HL-60/S4 (cell line): ENCODE data around the gene GRK3.

Source experiments
- in situ Hi-C: fragments of 300-500 bp; cut with MboI; formaldehyde crosslinking; loops from 2 replicates; pipeline ENCODE4 v1.14.3; 2022; ENCODE audit warnings: low sequenced_read_pairs

Gene GRK3

GRCh38 chr22:25695146-25695545, 130.7 kb downstream of the GRK3 start:
- in situ Hi-C loops: no loop called here

GRCh38 chr22:25696763-25697162, 132.3 kb downstream of the GRK3 start:
- in situ Hi-C loops: no loop called here

GRCh38 chr22:25697181-25697664, 132.7 kb downstream of the GRK3 start:
- in situ Hi-C loops: no loop called here

- in situ Hi-C loops: no loop called here
Measured at GRCh38 chr22:25697978-25698377, 133.5 kb downstream of the GRK3 start.

GRCh38 chr22:25698461-25698860, 134.0 kb downstream of the GRK3 start:
- in situ Hi-C loops: no loop called here

GRCh38 chr22:25698978-25699377, 134.5 kb downstream of the GRK3 start:
- in situ Hi-C loops: no loop called here

GRCh38 chr22:25701056-25701780, 136.7 kb downstream of the GRK3 start:
- in situ Hi-C loops: loop anchor here (10.0 kb wide), 1 partner anchor 236 kb away; no protein-coding TSS in a partner anchor

- in situ Hi-C loops: loop anchor here (10.0 kb wide), 1 partner anchor 237 kb away; no protein-coding TSS in a partner anchor
Measured at GRCh38 chr22:25702040-25702439, 137.6 kb downstream of the GRK3 start.

- in situ Hi-C loops: loop anchor here (10.0 kb wide), 1 partner anchor 238 kb away; no protein-coding TSS in a partner anchor
Measured at GRCh38 chr22:25702571-25703167, 138.2 kb downstream of the GRK3 start.

- in situ Hi-C loops: loop anchor here (10.0 kb wide), 1 partner anchor 240 kb away; no protein-coding TSS in a partner anchor
Measured at GRCh38 chr22:25704701-25705100, 140.2 kb downstream of the GRK3 start.

GRCh38 chr22:25706197-25706596, 141.7 kb downstream of the GRK3 start:
- in situ Hi-C loops: loop anchor here (10.0 kb wide), 1 partner anchor 241 kb away; no protein-coding TSS in a partner anchor

GRCh38 chr22:25708430-25708829, 144.0 kb downstream of the GRK3 start:
- in situ Hi-C loops: loop anchor here (10.0 kb wide), 1 partner anchor 244 kb away; no protein-coding TSS in a partner anchor

GRCh38 chr22:25709758-25710157, 145.3 kb downstream of the GRK3 start:
- in situ Hi-C loops: loop anchor here (10.0 kb wide), 1 partner anchor 245 kb away; no protein-coding TSS in a partner anchor

GRCh38 chr22:25710501-25710900, 146.0 kb downstream of the GRK3 start:
- in situ Hi-C loops: no loop called here

- in situ Hi-C loops: no loop called here
Measured at GRCh38 chr22:25711491-25711890, 147.0 kb downstream of the GRK3 start.

- in situ Hi-C loops: no loop called here
Measured at GRCh38 chr22:25712661-25713400, 148.4 kb downstream of the GRK3 start.

GRCh38 chr22:25714070-25714469, 149.6 kb downstream of the GRK3 start:
- in situ Hi-C loops: no loop called here

GRCh38 chr22:25714739-25715138, 150.3 kb downstream of the GRK3 start:
- in situ Hi-C loops: no loop called here

- in situ Hi-C loops: no loop called here
Measured at GRCh38 chr22:25716637-25717036, 152.2 kb downstream of the GRK3 start.

- in situ Hi-C loops: no loop called here
Measured at GRCh38 chr22:25718135-25718840, 153.8 kb downstream of the GRK3 start.

GRCh38 chr22:25722223-25722622, 157.7 kb downstream of the GRK3 start:
- in situ Hi-C loops: no loop called here
